ENCODE data around the gene CRIM1. TPM values are rescaled to one million over a fixed set of nuclear protein-coding genes. Genes with fewer than 3 reads are reported as not detected.
A peak's percentile ranks its signal among the peaks of the same experiment; 100 is the strongest.
"Not testable (repeated sequence)": the region's sequence is repeated elsewhere in the genome, so short reads cannot be mapped to it uniquely, and the experiment has no call there.

CRIM1 gene, protein sequence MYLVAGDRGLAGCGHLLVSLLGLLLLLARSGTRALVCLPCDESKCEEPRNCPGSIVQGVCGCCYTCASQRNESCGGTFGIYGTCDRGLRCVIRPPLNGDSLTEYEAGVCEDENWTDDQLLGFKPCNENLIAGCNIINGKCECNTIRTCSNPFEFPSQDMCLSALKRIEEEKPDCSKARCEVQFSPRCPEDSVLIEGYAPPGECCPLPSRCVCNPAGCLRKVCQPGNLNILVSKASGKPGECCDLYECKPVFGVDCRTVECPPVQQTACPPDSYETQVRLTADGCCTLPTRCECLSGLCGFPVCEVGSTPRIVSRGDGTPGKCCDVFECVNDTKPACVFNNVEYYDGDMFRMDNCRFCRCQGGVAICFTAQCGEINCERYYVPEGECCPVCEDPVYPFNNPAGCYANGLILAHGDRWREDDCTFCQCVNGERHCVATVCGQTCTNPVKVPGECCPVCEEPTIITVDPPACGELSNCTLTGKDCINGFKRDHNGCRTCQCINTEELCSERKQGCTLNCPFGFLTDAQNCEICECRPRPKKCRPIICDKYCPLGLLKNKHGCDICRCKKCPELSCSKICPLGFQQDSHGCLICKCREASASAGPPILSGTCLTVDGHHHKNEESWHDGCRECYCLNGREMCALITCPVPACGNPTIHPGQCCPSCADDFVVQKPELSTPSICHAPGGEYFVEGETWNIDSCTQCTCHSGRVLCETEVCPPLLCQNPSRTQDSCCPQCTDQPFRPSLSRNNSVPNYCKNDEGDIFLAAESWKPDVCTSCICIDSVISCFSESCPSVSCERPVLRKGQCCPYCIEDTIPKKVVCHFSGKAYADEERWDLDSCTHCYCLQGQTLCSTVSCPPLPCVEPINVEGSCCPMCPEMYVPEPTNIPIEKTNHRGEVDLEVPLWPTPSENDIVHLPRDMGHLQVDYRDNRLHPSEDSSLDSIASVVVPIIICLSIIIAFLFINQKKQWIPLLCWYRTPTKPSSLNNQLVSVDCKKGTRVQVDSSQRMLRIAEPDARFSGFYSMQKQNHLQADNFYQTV
- total RNA-seq (2014; rRNA removed; shearing (Covaris generic)) = 8.3 and 8.8 TPM in 2 replicates

DNA sequence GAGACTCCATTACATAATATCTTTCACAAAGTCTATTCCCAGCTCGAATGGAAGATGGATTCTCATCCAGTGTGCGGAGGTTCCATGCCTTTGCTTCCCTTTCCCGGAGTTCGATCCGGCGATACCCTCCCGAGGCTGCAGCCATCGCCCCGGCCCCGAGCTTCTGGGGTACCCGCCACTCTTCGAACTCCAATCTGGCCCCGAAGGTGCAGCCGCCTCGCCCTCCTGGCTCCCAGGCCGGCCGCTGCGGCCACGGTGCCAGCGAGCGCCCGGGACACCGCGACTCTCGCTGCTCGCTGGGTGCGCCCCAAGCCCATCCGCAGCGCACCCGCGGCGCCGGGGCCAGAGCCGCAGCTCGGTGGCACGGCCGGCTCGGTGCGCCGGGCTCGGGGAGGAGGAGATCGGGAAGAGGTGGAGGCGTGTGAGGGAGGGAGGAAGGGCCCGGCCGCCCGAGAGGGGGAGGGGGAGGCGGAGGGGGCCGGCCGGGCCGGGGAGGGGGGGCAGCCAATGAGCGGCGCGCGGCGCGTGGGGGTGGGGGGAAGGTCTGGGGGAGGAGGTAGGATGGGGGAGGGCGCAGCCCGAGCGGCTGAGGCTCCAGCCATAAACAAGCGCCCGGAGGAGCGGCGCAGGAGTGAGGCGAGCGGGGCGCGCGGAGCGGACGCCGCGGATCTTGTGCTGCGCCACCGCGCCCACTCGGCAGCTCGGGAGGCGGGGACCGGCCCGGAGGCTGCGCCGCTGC lies at the start of gene CRIM1:
Gene CRIM1 (plus strand): TSS at position 628 of the 739 bp plus-strand sequence. CDS start 515 bp downstream, outside the sequence.
- DNase-seq (ENCODE audit: low spot score) = peak; percentile 16

DNA sequence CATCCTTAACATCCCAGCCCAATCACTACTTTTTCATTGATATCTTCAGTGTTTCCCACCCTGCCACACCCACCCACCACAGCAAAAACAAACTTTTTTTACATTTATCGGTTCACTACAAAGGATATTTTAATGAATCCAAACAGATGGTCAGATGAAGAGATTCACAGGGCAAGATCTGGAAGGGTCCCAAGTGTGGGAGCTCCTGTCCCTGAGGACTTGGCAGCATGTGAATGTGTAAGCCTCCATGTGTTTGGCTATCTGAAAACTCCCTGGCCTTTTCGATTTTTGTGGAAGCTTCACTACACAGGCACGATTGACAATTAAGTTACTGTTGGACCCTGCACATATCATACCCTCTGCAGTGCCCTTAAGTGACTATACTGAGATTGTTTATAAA lies 48.1 kb upstream of the CRIM1 start:
- no peak for DNase-seq (ENCODE audit: low spot score)

DNA sequence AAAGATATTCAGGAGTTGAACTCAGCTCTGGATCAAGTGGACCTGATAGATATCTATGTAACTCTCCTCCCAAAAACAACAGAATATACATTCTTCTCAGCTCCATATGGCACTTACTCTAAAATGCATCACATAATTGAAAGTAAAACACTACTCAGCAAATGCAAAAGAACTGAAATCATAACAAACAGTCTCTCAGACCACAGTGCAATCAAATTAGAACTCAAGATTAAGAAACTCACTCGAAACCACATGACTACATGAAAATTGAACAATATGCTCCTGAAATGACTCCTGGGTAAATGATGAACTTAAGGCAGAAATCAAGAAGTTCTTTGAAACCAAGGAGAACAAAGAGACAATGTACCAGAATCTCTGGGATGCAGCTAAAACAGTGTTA lies 45.1 kb upstream of the CRIM1 start:
- DNase-seq (ENCODE audit: low spot score) = not testable (repeated sequence)

DNA sequence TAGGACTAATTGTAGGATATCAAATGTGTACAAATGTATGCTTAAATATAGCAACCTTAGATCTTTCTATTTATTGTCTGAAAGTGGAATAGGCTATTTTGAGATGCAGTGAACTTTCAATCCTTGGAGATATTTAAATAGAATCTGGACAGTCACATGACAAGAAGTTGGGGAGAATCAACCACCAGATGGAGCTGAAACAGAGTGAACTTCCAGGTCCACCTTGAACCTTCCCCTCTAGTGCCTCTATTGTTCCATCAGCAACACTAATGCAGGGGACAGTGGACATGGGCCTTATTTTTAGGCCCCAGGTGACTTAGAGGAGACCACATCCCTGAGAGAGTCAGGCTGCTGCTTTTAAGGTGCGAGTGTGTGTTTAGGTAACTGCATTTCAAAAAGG lies 37.0 kb upstream of the CRIM1 start:
- DNase-seq (ENCODE audit: low spot score) = no peak

DNA sequence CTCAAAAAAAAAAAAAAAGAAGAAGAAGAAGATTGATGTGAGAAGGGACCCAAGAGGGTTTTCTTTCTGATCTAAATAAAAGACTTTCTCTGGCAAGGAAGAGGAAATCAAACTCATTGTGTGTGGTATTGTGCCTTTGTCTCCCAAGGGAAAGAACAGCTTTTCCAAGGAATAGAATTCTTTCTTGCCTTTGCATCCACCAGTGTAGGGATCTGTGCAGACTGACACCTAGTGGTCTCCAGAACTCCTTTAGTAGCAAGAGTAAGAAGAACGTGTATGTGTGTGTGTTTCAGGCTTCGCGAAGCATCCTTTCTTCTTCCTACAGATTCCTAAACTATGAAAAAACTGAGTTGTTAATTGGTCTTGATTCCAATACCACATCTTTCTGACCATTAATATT lies 33.5 kb upstream of the CRIM1 start:
- DNase-seq (ENCODE audit: low spot score) = peak; percentile 4

DNA sequence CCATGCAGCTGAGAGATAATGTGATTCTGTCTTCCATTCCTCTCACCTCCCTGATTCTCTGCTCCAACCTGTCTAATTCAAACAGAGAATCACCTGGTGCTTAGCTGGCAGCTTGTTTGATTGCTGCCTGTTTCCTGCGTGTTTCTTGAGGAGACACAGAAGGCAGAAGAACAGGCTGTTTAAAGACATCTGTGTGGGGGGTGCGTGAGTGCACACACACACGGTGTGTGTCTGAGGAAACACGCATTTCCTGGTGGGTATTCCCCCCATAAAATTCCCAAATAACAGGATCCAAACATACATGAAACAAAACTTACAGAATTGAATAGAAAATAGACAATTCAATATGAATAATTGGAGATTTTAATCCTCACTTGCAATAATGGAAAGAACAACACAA lies 29.3 kb upstream of the CRIM1 start:
- DNase-seq (ENCODE audit: low spot score) = no peak

DNA sequence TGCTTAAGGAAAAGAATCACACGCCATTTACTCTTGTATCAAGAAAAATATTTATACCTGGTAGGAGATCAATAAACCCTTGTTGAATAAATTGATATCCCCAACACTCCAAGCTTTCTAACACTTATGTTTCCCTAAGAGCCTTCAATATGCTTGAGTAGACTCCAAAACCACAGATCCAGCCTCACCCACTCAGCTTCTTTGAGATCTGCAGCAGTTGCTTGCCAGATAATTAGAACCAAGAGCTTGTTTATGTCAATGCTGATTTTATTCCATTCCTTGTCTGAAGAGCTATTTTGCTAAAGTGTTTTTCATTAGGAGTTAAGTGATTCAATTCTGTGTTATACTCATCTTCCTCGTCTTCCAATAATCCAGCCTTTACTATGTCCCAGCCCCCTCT lies 26.3 kb upstream of the CRIM1 start:
- DNase-seq (ENCODE audit: low spot score) = no peak

DNA sequence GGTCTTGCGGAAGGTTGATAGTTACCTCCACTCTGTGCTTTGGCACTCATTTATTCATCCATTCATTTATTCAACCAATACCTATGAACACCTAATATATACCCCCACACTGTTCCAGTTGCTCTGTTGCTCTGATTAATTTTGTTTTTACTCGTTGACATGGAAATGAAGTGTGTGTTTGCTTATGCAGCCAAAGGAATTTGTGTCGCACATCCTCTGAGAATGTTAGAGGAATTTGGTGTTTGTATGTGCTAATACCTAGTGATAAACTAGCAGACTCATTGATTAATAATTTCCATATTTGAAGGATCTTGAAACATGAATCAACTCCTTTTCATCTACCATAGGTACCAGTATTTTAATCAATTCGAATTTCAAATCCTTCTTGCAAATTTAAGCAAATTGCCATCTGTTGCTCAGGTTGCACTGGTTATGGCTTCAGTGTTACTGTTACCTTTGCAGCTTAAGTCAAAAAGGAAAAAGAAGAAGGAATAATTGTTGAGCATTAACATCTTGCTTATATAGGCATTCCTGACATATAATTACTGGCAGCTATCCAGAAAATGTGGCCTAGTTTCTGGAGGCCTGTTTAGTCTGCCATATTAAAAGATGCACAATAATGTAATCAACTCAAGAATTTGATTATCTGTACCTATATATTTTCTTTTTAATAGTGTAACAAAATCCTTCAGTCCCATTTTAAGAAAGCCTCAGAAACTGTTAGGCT lies 25.7 kb upstream of the CRIM1 start:
- DNase-seq (ENCODE audit: low spot score) = no peak

DNA sequence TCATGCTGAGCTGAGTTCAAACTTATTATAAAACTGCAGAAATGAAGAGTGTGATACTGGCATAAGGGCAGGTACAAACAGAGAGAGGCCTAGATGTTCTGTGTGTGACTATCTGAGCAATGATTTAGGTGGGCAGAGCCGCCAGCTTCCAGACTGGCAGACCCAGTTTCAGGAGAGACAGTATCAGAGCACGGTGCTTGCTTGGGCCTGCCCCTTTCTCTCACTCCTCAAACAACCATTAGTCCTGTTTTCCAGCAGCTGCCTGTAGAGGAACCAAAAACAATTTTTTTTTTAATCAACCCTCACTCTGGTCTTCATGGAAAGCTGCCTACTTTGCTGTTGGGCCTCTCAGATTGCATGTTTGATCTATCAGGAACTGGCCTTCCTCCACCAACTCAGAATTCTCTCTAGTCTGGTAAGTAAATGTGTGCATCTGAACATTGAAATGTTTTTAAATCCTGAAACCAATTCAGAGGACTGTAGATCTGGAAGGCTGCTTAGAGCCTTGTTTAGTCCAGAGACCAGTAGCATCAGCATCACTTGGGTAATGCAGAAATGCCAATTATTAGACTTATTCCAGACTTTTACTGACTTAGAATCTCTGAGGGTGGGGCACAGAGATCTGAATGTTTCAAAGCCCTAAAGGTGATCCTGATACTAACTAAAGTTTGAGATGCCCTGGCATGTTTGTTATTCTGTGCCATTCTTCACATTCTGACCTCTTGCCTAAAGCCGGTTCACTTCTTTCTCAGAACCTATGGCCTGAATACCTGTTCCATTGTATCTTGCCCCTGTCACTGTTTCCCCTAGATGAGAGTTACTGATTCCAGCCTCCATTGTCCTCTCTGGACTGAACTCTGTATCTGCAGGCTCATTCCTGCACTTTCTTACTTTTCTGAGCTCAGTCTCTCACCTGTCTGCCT lies 24.8 kb upstream of the CRIM1 start:
- DNase-seq (ENCODE audit: low spot score) = no peak

DNA sequence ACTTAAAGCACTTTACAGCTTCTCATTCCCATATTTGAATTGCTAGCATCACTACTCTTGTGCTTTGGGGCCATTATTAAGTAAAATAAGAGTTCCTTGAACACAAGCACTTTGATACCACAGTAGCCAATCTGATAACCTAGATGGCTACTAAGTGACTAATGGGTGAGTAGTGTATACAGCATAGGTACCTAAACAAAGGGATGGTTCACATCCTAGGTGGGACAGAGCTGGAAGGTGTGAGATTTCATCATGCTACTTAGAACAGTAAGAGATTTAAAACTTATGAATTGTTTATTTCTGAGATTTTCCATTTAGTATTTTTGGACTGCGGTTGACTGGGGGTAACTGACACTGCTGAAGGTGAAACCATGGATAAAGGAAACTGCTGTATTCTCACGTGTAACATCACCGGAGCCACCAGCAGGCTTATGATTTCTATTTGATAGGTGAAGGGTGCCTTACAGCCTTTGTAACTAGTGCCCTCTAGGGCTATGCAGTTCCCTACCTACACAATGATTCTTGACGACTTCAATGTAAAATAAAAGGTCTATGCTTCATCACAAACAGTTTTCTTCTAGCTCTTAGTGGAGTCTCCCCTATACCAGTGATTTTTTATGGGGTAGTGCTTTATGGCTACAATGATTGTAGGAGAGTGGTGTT lies 22.1 kb upstream of the CRIM1 start:
- no peak for DNase-seq (ENCODE audit: low spot score)

DNA sequence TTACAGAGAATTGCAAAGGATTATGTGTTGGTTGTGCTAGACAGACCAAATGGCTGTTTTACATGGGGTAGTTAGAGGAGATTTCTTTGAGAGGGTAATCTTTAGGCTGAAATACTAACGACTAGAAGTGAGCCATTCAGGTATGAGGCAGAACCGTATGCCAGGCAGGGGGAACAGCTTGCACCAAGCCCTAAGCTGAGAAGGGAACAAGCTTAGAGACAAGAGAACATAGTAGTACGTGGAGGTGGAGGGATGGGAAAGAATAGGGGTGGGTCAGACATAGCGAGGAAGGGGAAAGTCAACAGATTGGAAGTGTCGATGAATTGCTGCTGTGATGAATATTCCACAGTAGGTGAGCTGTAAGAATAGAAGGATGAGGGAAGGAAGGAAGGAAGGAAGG lies 20.0 kb upstream of the CRIM1 start:
- no peak for DNase-seq (ENCODE audit: low spot score)

DNA sequence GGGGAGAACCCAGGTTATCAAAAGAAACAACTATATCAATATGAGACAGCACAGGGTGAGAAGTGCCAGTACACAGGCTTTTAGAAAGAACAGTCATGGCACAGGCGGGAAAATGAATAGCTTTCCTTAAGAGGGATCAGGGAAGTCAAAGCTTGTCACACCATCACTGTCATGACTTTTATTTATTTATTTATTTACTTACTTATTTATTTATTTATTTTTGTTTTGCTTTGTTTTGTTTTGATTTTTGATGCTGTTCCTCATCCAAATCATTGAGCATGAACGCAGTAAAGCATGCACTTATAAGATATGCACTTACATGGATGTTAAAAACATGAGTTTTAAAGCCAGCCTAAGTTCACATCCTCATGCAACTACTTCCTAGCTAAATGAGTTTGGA lies 19.3 kb upstream of the CRIM1 start:
- no peak for DNase-seq (ENCODE audit: low spot score)

DNA sequence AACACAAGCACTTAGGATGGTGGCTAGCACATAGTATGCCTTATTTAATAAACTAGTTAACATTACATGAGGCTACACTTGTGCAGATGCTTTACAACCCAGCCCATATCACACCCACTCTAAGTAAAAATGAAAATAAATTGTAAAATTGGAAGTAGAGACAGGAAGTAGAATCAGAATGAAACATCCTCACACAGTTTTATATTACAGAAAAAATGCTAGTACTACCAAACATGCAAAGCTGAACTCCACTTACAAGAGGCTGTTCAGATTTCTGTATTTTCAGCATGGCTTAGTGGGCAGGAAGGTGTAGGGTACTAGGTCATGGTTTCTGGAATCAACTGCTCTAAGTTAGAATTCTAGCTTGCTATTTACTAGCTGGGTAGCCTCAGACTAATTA lies 18.2 kb upstream of the CRIM1 start:
- no peak for DNase-seq (ENCODE audit: low spot score)

DNA sequence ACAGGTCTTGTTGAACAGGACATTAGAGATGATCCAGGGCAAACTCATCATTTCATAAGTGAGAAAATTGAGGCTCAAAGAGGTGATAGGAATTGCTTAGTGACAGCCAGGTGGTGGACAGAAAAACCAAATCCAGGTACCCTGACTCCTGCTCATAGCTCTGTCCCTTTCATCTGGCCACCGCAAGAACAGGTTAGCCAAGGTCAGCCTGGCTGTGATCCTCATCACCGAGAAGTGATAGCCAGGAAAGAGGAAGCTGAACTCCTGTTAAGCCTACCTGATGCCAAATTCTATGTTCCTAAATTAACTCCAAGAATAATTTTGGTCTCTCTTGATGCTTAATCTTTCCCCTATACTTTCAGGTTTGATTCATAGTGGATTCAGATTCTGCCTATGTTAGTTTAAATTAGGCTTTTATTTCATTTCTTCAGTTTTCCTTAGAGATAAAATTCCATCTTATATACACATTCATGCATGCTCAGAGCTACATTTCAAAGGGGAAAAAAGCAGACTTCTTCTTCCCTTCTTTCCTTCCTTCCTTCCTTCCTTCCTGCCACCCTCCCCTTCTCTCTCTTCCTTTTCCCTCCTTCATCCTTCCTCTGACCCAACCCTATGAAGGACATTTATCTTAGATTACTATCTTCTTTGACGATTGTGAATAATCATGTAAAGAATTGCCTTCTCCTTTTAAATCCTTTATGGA lies 17.3 kb upstream of the CRIM1 start:
- no peak for DNase-seq (ENCODE audit: low spot score)

DNA sequence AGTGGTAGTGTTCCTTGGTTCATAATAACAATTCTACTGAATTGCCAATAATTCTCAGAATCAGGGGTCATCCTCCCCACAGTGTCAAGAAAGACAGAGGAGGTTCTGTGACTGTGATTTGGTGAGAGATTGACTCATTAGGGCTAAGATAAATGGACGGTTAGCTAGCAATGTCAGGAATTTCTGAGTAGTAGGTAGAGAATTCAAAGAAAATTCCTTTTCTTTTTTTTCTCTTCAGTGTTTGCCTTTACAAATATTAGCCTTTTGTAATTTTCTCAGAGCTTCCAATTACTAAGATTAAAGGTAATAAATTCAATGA lies 16.8 kb upstream of the CRIM1 start:
- DNase-seq (ENCODE audit: low spot score) = no peak

DNA sequence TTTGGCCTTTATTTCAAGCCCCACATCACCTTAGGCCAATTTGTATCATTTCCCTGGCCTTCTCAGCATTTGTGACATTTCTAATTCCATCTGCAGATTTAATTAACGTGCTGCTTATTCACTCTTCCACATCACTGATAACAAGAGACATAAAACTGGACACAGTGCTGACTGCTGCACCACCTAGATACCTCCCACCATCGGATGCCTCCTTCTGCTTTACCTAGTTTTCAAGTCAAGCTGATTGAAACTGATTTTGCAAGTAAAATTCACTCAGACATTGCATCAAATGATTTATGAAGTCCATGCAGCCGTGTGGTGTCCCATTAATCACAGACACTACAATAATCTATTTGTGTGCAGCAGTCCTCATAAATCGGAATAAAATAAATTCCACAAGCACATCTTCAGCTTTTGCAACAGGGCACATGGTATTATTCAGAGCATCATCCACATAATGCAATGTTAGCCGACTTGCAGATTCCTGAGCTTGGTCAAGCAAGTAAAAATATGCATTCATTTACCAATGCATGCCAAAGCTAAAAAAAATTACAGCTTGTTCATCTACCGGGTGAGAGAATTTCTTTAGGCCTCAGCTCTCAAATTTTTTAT lies 15.9 kb upstream of the CRIM1 start:
- no peak for DNase-seq (ENCODE audit: low spot score)

DNA sequence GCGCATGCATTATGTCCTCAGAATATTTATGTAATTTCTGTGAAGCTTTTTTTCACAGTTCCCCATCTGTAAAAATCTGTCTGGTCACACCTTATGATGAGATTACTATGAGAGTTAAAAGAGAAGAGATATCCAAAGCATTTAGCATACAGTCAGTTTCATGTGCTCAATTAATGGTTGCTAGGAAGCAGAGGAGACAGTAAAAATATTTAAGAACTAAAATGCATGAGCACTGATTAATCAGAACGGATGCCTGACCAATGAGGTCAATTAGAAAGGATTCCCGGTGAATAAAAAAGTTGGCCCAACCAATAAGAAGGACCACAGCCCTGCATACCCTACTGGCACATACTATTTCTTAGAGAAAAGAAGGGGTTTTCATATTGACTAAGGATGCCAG lies 12.0 kb upstream of the CRIM1 start:
- DNase-seq (ENCODE audit: low spot score) = no peak

DNA sequence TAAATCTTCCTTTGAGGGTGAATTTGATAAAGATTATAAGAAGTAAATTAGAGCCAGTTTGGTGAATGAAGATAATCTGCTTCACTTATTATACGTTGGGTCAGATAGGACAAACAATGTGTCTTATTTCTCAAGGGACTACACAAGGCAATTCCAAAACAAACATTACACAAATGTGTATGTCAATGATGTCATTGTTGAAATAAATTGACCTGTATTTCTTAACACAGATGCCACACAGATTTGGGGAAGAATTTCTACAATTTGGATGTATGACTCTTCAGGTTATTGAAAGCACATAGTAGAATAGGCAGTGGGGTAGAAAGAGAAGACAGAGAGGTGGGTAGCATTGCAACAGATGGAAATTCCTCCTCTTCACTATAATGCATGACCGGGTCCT lies 6.9 kb upstream of the CRIM1 start:
- DNase-seq (ENCODE audit: low spot score) = no peak

DNA sequence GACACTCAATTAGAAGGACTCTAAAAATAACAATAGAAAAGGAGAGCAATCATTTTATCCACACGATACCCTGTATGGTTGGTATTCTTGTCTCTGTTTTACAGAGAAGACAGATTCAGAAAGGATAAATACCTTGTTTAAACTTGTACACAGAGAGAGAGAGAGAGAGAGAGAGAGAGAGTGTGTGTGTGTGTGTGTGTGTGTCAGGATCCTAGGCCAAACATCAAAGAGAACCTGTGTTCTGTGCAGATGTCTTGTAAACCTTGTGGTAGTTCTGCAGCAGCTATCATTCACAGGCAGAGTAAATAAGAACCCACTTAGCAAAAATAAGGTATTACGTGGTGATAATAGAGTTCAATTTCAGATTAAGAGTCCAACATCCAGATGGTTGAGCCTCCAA lies 4.3 kb upstream of the CRIM1 start:
- no peak for DNase-seq (ENCODE audit: low spot score)

Measured in H4 (cell line).